ENCODE results near the gene TBXAS1.

TBXAS1 gene

GRCh38 chr7:140062118-140062527 lies 233.1 kb downstream of the TBXAS1 start:
- no peak for TF ChIP-seq EZH2phosphoT487 (IDR thresholded peaks at IDR 0.05; ENCODE audit: borderline replicate concordance, low read length)
- no peak for TF ChIP-seq CTCF (IDR thresholded peaks at IDR 0.05; ENCODE audit: low read depth, low read length, poor library complexity, severe bottlenecking)
- Histone ChIP-seq H3F3A (ENCODE audit: control insufficient read depth, insufficient read depth) (no peaks in the 10 kb centered on the region), H3K9me3 (ENCODE audit: control insufficient read depth, insufficient read depth, low read length) (peaks cover 16% of the 10 kb centered on the region), H3K4me1 (ENCODE audit: control insufficient read depth, low read length) (peaks cover 13% of the 10 kb centered on the region), H4K20me1 (ENCODE audit: control insufficient read depth, insufficient read depth, low read depth, low read length) (no peaks in the 10 kb centered on the region), H3K79me2 (ENCODE audit: control insufficient read depth, low read length) (no peaks in the 10 kb centered on the region), H3K27me3 (ENCODE audit: control insufficient read depth, low read length) (peaks cover 13% of the 10 kb centered on the region), H3K9me2 (replicated peaks; ENCODE audit: control insufficient read depth, low read length) (no peaks in the 10 kb centered on the region), H3K4me2 (ENCODE audit: low read length) (peak overlapping the region; percentile 96), H3K27ac (ENCODE audit: low read depth, low read length) (no peak overlapping the region), H3K4me3 (ENCODE audit: low read length) (peak overlapping the region; percentile 82), H3K36me3 (ENCODE audit: control insufficient read depth, low read length) (no peaks in the 10 kb centered on the region)

GRCh38 chr7:140062528-140063299 lies 233.7 kb downstream of the TBXAS1 start, which contains the start of gene PARP12:
TSS of gene PARP12 (minus strand) at chr7:140062951. CDS start at chr7:140062847, 104 bp downstream.
- Histone ChIP-seq H3K4me1 (ENCODE audit: control insufficient read depth, low read length) (peaks cover 13% of the 10 kb centered on the region), H3K79me2 (ENCODE audit: control insufficient read depth, low read length) (no peaks in the 10 kb centered on the region), H4K20me1 (ENCODE audit: control insufficient read depth, insufficient read depth, low read depth, low read length) (no peaks in the 10 kb centered on the region), H3K4me2 (ENCODE audit: low read length) (peak within 1 kb of the TSS; percentile 96), H3K9me3 (ENCODE audit: control insufficient read depth, insufficient read depth, low read length) (peaks cover 22% of the 10 kb centered on the region), H3K9me2 (replicated peaks; ENCODE audit: control insufficient read depth, low read length) (no peaks in the 10 kb centered on the region), H3K36me3 (ENCODE audit: control insufficient read depth, low read length) (no peaks in the 10 kb centered on the region), H3F3A (ENCODE audit: control insufficient read depth, insufficient read depth) (no peaks in the 10 kb centered on the region), H3K27me3 (ENCODE audit: control insufficient read depth, low read length) (peaks cover 13% of the 10 kb centered on the region), H3K27ac (ENCODE audit: low read depth, low read length) (no peak within 1 kb of the TSS), H3K4me3 (ENCODE audit: low read length) (peak within 1 kb of the TSS; percentile 82)
- TF ChIP-seq CTCF (IDR thresholded peaks at IDR 0.05; ENCODE audit: low read depth, low read length, poor library complexity, severe bottlenecking) (peak; percentile 20), EZH2phosphoT487 (IDR thresholded peaks at IDR 0.05; ENCODE audit: borderline replicate concordance, low read length) (no peak)

- no peaks in the 10 kb centered on the region for H3K36me3 ChIP-seq (ENCODE audit: control insufficient read depth, low read length)
- no peaks in the 10 kb centered on the region for H3F3A ChIP-seq (ENCODE audit: control insufficient read depth, insufficient read depth)
- H3K27ac ChIP-seq (ENCODE audit: low read depth, low read length), result no peak overlapping the region
- peaks cover 5% of the 10 kb centered on the region for H3K27me3 ChIP-seq (ENCODE audit: control insufficient read depth, low read length)
- no peak overlapping the region for H3K4me3 ChIP-seq (ENCODE audit: low read length)
- H3K9me2 ChIP-seq (replicated peaks; ENCODE audit: control insufficient read depth, low read length), result no peaks in the 10 kb centered on the region
- peaks cover 25% of the 10 kb centered on the region for H3K9me3 ChIP-seq (ENCODE audit: control insufficient read depth, insufficient read depth, low read length)
- TF ChIP-seq EZH2phosphoT487 (IDR thresholded peaks at IDR 0.05; ENCODE audit: borderline replicate concordance, low read length) (no peak), CTCF (IDR thresholded peaks at IDR 0.05; ENCODE audit: low read depth, low read length, poor library complexity, severe bottlenecking) (no peak)
- H3K79me2 ChIP-seq (ENCODE audit: control insufficient read depth, low read length), result no peaks in the 10 kb centered on the region
- no peaks in the 10 kb centered on the region for H4K20me1 ChIP-seq (ENCODE audit: control insufficient read depth, insufficient read depth, low read depth, low read length)
- H3K4me2 ChIP-seq (ENCODE audit: low read length), result no peak overlapping the region
- H3K4me1 ChIP-seq (ENCODE audit: control insufficient read depth, low read length), result peaks cover 11% of the 10 kb centered on the region
Measured at GRCh38 chr7:140067052-140067451, 238.0 kb downstream of the TBXAS1 start.

Data from DOHH2 (cell line).